Measurements from ENCODE around the gene CCDC89.

- TF ChIP-seq REST (IDR thresholded peaks at IDR 0.05) (no peak), CTCF (IDR thresholded peaks at IDR 0.05) (no peak), EP300 (IDR thresholded peaks at IDR 0.05) (no peak), EHF (CRISPR knock-in tag; IDR thresholded peaks at IDR 0.05) (no peak), HDAC2 (IDR thresholded peaks at IDR 0.05) (no peak), POLR2A (IDR thresholded peaks at IDR 0.05; ENCODE audit: low read length) (no peak), MYC (IDR thresholded peaks at IDR 0.05; ENCODE audit: borderline replicate concordance, low read length) (no peak), JUN (IDR thresholded peaks at IDR 0.05) (no peak), RCOR1 (IDR thresholded peaks at IDR 0.05; ENCODE audit: low read depth, low read length) (no peak)
These were observed 27.0 kb upstream of the CCDC89 start for GRCh38 chr11:85712953-85713352.
